ELR (cell line): ENCODE data around the gene USP47.

Experiments
- DNase-seq: peaks from one replicate; pipeline ENCODE4 v3.0.0-alpha.2; 2015; ENCODE audit warnings: low read depth

USP47 gene

DNA sequence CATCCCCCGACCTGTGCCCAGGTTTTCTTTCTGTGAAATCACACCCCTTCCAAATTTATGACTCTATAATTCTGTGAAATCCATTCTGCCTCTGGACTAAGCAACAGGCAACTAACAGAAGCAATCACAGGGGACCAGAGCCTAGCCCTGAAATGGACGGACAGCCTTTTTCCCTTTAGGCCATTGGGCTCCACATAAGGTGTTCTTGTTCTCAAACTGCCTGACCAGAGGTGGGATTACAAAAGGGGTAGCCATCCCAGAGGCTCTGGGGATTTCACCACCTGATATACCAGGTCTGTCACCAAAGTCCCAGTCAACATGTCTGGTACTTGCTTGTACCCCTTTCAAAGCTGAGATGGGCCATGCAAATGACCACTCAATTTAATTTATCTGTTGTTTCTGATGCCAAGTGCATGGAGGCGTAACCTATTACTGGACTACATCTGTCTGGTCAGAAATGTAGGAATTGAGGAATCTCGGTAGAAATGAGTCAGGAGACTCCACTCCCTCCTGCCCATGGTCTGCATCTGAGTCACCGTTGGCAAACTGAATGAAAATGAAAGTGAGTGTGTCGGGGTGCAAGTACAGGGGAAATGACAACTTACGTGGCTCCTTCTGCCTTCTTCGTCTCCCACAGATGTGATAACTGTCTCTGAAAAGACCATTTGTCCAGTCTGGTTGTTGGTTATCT, 156.5 kb downstream of the USP47 start:
- peak; percentile 97 for DNase-seq

DNA sequence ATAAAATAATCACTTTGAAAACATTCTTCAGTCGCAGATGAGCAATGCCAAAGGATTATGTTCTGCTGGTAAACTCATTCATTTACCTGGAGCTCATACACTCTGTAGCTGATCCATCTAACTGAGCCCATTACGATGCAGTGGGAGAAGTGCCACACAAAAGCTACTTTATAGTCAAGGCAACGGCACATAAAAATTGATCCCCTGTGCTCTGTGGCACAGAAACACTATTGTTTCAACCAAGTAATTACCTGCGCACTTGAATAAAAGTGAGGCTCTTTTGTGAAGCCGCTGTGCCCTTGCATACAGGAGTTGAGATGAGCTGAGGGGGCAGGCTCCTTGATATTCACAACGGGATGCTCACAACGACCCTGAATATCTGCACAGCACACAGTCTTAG, 159.4 kb downstream of the USP47 start:
- DNase-seq: no peak

DNA sequence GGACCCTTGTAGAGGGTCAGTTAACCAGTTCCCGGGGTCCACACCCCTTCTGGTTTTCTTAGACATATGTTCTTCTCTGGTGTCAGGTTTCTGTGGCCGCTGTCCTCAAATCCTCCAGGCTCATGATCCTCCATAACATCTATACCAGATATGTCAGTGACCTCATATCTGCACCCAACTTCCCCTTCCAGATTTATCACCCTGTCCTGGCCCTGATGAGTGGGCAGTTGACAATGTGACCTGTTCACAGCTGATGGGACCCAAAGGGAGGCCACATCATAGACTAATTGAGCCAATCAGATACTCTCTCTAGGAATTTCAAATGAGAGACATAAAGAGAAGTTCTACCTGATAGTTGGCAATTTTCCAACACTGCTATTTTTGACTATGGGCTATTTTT, 161.6 kb downstream of the USP47 start:
- no peak for DNase-seq

DNA sequence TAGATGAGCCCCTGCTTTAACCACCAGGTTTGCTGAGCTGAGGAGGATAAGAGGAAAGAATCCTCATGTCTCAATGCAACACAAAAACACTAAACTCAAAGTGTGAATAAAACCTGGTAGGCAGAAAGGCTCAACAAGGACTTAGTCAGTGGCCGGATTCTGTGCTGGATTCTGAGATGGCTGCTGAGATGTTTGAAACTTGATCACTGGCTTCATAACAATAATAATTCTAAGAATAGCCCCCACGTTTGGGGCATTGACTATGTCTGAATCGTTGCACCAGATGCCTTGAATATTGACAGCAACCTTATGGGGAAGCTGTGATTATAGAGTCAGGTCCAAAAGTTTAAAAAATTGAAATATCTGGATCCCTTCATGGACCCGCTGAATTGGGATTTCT, 162.0 kb downstream of the USP47 start:
- DNase-seq: no peak

DNA sequence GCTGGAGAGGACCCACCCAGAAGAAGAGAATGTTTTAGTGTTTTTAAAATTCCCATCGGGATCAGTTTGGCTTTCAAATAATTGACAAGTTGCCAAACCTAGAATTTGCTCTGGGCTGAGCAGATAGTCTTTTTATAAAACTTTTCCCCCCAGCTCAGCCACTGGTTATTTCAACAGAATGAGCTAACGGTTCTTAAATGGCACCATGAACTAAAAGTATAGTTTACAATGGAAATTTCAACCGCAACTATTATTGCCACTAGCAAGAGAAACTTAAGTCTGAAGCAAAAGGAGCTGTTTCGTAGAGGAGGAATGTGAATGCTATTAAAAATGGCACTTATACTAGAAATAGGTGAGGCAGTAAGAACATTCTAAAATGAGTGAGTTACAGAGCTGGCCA, 163.3 kb downstream of the USP47 start:
- no peak for DNase-seq

DNA sequence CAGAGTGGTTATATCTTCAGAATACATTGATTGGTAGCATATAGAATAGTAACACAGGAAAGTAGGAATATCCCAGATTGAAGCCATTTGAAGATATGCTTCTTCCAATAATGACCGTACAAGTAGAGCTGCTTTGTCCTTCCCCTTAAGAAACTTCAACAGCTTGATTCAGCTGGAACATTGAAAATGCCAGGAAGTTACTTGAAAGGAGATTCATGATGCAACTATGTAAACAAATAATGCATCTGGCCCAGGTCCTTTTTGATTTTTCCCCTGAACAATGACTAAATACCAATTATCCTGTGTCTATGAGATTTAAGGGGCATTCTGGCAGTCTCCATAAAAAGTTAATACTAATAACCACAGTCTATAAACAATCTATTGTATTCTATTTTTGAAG, 163.7 kb downstream of the USP47 start:
- peak; percentile 88 for DNase-seq

DNA sequence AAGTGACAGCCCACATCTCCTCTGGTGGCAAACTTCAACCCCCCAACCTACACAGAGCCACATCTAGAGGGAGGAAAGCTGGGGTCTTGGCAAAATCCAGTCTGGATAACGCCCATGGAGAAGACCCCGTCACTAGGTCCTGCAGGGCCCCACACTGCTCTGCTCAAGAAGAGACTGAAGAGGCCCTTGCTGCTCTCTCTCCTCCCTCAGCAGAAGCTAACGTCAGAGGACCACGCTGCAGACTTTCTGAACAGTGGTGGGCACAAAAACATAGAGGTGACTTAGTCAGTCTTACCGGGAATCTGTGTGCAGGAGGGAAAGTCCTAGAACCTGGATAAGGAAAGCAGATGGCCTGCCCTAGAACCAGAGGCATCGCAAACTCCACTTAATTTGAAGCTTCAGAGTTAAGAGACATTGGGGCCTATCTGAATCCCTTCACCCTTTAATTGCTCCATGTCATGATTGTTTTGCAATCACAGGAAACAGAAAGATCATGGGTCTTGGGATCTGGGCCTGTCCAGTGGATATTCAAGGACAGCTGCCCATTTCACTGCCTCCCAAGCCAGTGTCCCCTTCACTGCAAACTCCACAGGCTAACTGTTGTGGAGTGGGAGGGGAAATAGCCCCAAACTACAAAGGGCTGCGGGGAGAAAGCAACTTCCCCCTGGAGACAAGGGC, 164.9 kb downstream of the USP47 start:
- DNase-seq: no peak

DNA sequence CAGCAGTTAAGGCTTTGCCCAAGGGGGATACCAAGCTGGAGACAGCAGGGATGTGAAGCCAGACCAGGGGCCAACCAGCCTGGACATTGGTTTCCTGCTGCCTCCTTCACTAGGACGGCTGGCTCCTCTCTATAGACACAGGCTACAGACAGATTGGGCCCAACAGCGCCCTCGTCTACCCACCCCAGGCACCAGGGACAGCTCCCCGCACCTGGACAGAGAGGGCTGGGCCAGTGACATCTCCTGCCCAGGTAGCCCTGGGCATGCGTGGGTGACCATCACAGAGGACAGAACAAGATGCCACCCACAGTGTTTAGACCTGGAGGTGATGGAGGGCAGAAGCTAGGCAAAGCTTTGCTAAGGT, 165.4 kb downstream of the USP47 start:
- DNase-seq: no peak

DNA sequence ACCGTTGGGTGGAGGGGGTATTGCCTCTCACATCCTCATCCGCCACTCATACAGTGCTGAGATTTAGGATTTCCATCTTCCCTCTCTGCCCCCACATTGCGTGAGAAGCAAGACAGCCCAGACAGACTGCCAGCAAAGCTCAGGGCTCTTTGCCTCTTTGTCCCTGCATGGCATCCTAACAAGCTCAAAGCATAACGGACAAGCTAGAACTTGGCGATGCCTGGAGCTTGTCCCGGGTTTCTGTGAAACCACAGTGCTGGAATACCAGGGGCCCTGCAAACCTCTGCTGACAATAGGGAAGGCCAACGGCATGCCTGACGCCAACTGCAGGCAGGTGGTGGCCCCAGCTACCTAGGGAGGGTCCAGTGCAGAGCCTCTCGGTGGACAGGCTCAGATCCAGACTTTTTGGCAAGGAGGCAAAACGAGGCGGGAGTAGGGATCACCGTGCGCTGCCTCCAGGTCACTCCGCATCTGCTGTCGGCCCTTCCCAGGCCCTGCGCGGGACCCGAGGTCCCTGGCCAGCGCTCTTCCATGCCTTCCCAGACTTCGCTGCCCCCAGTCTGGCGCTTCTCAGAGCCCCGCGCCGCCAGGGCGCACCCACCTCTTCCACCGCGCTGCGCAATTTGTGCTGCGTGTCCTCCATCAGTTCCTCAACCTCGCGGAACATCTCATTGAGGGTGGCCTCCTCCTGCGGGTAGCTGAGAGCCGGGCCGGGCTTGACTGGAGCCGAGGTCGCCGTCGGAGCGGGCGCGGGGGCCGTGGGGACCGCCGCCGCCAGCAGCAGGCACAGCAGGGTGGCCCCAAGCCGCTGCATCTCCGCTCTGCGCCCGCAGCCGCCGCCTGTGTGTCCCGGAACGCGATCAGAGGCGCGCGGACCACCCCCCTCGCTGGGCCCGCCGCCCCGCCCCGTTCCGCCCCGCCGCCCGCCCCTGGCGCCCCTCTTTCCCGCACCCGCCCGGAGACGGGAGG, 166.3 kb downstream of the USP47 start, which contains the start of gene DKK3:
Gene DKK3 (minus strand): TSS at position 858 of the 969 bp plus-strand sequence. CDS start 44 bp downstream, at position 814.
- peak; percentile 54 for DNase-seq
